Smooth muscle cell (in vitro differentiated cells): ENCODE measurements around the gene TICRR. TPM values are rescaled to one million over a fixed set of nuclear protein-coding genes. Genes with fewer than 3 reads are reported as not detected.
A peak's percentile ranks its signal among the peaks of the same experiment; 100 is the strongest.

Experiments used
- DNase-seq: peaks from one replicate; lab custom pipeline; 2025; ENCODE audit not compliant: unreplicated experiment; lab: John Stamatoyannopoulos, UW
- H2AFZ ChIP-seq: fragments of 200-600 bp; sonication (generic); 2 replicates; pipeline ENCODE4 v1.6.0; 2016; ENCODE audit warnings: antibody characterized with exemption, low read depth, mild to moderate bottlenecking
- H3F3A ChIP-seq: fragments of 200-600 bp; sonication (generic); 2 replicates; pipeline ENCODE4 v1.6.0; 2017; ENCODE audit warnings: antibody characterized with exemption, low read depth
- H3K27ac ChIP-seq: fragments of 200-600 bp; sonication (generic); 2 replicates; pipeline ENCODE4 v1.5.1; 2016; ENCODE audit warnings: low read depth, mild to moderate bottlenecking
- H3K27me3 ChIP-seq: fragments of 200-600 bp; sonication (generic); 2 replicates; pipeline ENCODE4 v1.6.1; 2016; ENCODE audit warnings: low read depth, mild to moderate bottlenecking
- H3K36me3 ChIP-seq: fragments of 200-600 bp; sonication (generic); 2 replicates; pipeline ENCODE4 v1.5.1; 2016; ENCODE audit warnings: low read depth
- H3K4me1 ChIP-seq: fragments of 200-600 bp; sonication (generic); 2 replicates; pipeline ENCODE4 v1.5.1; 2016; ENCODE audit warnings: low read depth
- H3K4me2 ChIP-seq: fragments of 200-600 bp; sonication (generic); 2 replicates; pipeline ENCODE4 v1.6.0; 2016; ENCODE audit warnings: mild to moderate bottlenecking
- H3K4me3 ChIP-seq: fragments of 200-600 bp; sonication (generic); 2 replicates; pipeline ENCODE4 v1.5.1; 2016; ENCODE audit warnings: mild to moderate bottlenecking
- H3K79me2 ChIP-seq: fragments of 200-600 bp; sonication (generic); 2 replicates; pipeline ENCODE4 v1.6.0; 2016; ENCODE audit warnings: low read depth, mild to moderate bottlenecking
- H3K9ac ChIP-seq: fragments of 200-600 bp; sonication (generic); 2 replicates; pipeline ENCODE4 v1.6.0; 2016; ENCODE audit warnings: low read depth
- H3K9me3 ChIP-seq: fragments of 200-600 bp; sonication (generic); replicated peaks from 2 replicates; pipeline ENCODE4 v1.5.1; 2016; ENCODE audit warnings: low read depth
- H4K20me1 ChIP-seq: fragments of 200-600 bp; sonication (generic); 2 replicates; pipeline ENCODE4 v1.6.0; 2016; ENCODE audit warnings: low read depth
- CTCF ChIP-seq: fragments of 200-600 bp; sonication (generic); IDR thresholded peaks from 2 replicates; pipeline ENCODE4 v1.5.1; 2017; ENCODE audit warnings: borderline replicate concordance, mild to moderate bottlenecking, antibody characterized with exemption; ENCODE audit not compliant: insufficient read depth, poor library complexity, severe bottlenecking
- WGBS: methylation state at CpG from one replicate; pipeline ENCODE4 v1.1.7; 2016; ENCODE audit warnings: low lambda C conversion rate; 5-methylcytosine and 5-hydroxymethylcytosine counted together
- polyA plus RNA-seq: library from polyadenylated mRNA; unstranded; fragments of >200 nt; fragmentation: Nextera tagmentation; extraction: Ambion mirVana; gene quantifications from 2 replicates; pipeline ENCODE4 v1.2.1, GENCODE V29; 2016
- total RNA-seq: library from RNA; depleted of rRNA; stranded (reverse); fragments of >200 nt; gene quantifications from 2 replicates; pipeline ENCODE4 v1.2.3, GENCODE V29; 2014

The TICRR gene
- total and polyA plus RNA-seq, 2 experiments from 2014 or later, result 1.3 to 2.6 TPM

- Histone ChIP-seq H3K4me1 (no peaks in the 10 kb centered on the region), H3K79me2 (no peaks in the 10 kb centered on the region), H3F3A (no peaks in the 10 kb centered on the region), H3K36me3 (no peaks in the 10 kb centered on the region), H4K20me1 (no peaks in the 10 kb centered on the region), H3K27me3 (peaks cover 6% of the 10 kb centered on the region), H2AFZ (no peak overlapping the region), H3K4me2 (no peak overlapping the region), H3K9ac (no peak overlapping the region), H3K9me3 (no peaks in the 10 kb centered on the region), H3K27ac (no peak overlapping the region), H3K4me3 (no peak overlapping the region)
- WGBS, result 72% methylated on average over 5 of the region's 5 CpGs
- DNase-seq, result no peak
- TF ChIP-seq CTCF, result no peak
Observed at GRCh38 chr15:89555768-89556167, 19.5 kb upstream of the TICRR start.

- no peaks in the 10 kb centered on the region for H3K9me3 ChIP-seq
- H3K4me3 ChIP-seq, result no peak overlapping the region
- H2AFZ ChIP-seq, result no peak overlapping the region
- H3F3A ChIP-seq, result no peaks in the 10 kb centered on the region
- TF ChIP-seq CTCF, result peak; percentile 82
- H3K79me2 ChIP-seq, result no peaks in the 10 kb centered on the region
- WGBS, result 50% methylated on average over 9 of the region's 9 CpGs
- H3K4me1 ChIP-seq, result no peaks in the 10 kb centered on the region
- no peak overlapping the region for H3K27ac ChIP-seq
- H4K20me1 ChIP-seq, result no peaks in the 10 kb centered on the region
- DNase-seq, result peak; percentile 12
- peaks cover 6% of the 10 kb centered on the region for H3K27me3 ChIP-seq
- no peak overlapping the region for H3K9ac ChIP-seq
- no peaks in the 10 kb centered on the region for H3K36me3 ChIP-seq
- H3K4me2 ChIP-seq, result no peak overlapping the region
Observed at GRCh38 chr15:89556413-89557262, 18.6 kb upstream of the TICRR start.

GRCh38 chr15:89559769-89560264 lies 15.5 kb upstream of the TICRR start:
- H3K4me1 ChIP-seq, result no peaks in the 10 kb centered on the region
- H3K9ac ChIP-seq, result no peak overlapping the region
- H3K27me3 ChIP-seq, result peaks cover 6% of the 10 kb centered on the region
- no peaks in the 10 kb centered on the region for H3K9me3 ChIP-seq
- 80% methylated on average over 5 of the region's 5 CpGs for WGBS
- no peak for DNase-seq
- no peak overlapping the region for H3K4me3 ChIP-seq
- no peaks in the 10 kb centered on the region for H4K20me1 ChIP-seq
- no peak overlapping the region for H3K4me2 ChIP-seq
- TF ChIP-seq CTCF, result no peak
- H3K27ac ChIP-seq, result no peak overlapping the region
- no peak overlapping the region for H2AFZ ChIP-seq
- no peaks in the 10 kb centered on the region for H3F3A ChIP-seq
- H3K79me2 ChIP-seq, result no peaks in the 10 kb centered on the region
- H3K36me3 ChIP-seq, result no peaks in the 10 kb centered on the region
